Chondrocyte (in vitro differentiated cells): ENCODE data around the gene HECW1. TPM values are rescaled to one million over a fixed set of nuclear protein-coding genes. Genes with fewer than 3 reads are reported as not detected.

ENCODE experiments used
- DNase-seq: peaks from one replicate; pipeline ENCODE4 v3.0.0; 2021; ENCODE audit warnings: mixed read lengths, low spot score
- H3K27ac Mint-ChIP-seq: one replicate; pipeline ENCODE4 v1.8.0; 2021; ENCODE audit warnings: mild to moderate bottlenecking, moderate library complexity, mixed read lengths; ENCODE audit not compliant: unreplicated experiment
- H3K27me3 Mint-ChIP-seq: 2 replicates; pipeline ENCODE4 v1.8.0; 2021; ENCODE audit warnings: low read depth, mixed read lengths
- H3K36me3 Mint-ChIP-seq: 2 replicates; pipeline ENCODE4 v1.8.0; 2021; ENCODE audit warnings: low read depth, mixed read lengths
- H3K4me1 Mint-ChIP-seq: 2 replicates; pipeline ENCODE4 v1.8.0; 2021; ENCODE audit warnings: low read depth, mild to moderate bottlenecking, mixed read lengths
- H3K4me3 Mint-ChIP-seq: one replicate; pipeline ENCODE4 v1.8.0; 2021; ENCODE audit warnings: mild to moderate bottlenecking, moderate library complexity, mixed read lengths; ENCODE audit not compliant: unreplicated experiment
- H3K9me3 Mint-ChIP-seq: 2 replicates; pipeline ENCODE4 v1.8.0; 2021; ENCODE audit warnings: low read depth, mixed read lengths
- CTCF ChIP-seq: fragments of 200-600 bp; sonication (generic); IDR thresholded peaks from 2 replicates; pipeline ENCODE4 v1.5.0; 2021; ENCODE audit warnings: antibody characterized with exemption, mild to moderate bottlenecking, moderate library complexity
- total RNA-seq: library from RNA; stranded (reverse); gene quantifications from 3 replicates; pipeline ENCODE4 v1.2.1, GENCODE V29; 2021

HECW1 gene
- total RNA-seq, 1 donor from 2014 or later: 1.9 TPM

GRCh38 chr7:43278088-43278644 lies 165.7 kb downstream of the HECW1 start:
- H3K36me3 Mint-ChIP-seq: no peaks in the 10 kb centered on the region
- DNase-seq: no peak
- H3K4me1 Mint-ChIP-seq: peaks cover 11% of the 10 kb centered on the region
- TF ChIP-seq CTCF: no peak
- peaks cover 24% of the 10 kb centered on the region for H3K27me3 Mint-ChIP-seq
- H3K9me3 Mint-ChIP-seq: no peaks in the 10 kb centered on the region
- no peak overlapping the region for H3K4me3 Mint-ChIP-seq
- H3K27ac Mint-ChIP-seq: no peak overlapping the region

- TF ChIP-seq CTCF: no peak
- peaks cover 24% of the 10 kb centered on the region for H3K27me3 Mint-ChIP-seq
- peaks cover 6% of the 10 kb centered on the region for H3K9me3 Mint-ChIP-seq
- peaks cover 1% of the 10 kb centered on the region for H3K36me3 Mint-ChIP-seq
- no peak overlapping the region for H3K27ac Mint-ChIP-seq
- DNase-seq: no peak
- peaks cover 6% of the 10 kb centered on the region for H3K4me1 Mint-ChIP-seq
- H3K4me3 Mint-ChIP-seq: no peak overlapping the region
Measured at GRCh38 chr7:43281268-43281667, 168.8 kb downstream of the HECW1 start.

- H3K4me3 Mint-ChIP-seq: no peak overlapping the region
- peaks cover 19% of the 10 kb centered on the region for H3K27me3 Mint-ChIP-seq
- no peak for DNase-seq
- peaks cover 14% of the 10 kb centered on the region for H3K9me3 Mint-ChIP-seq
- no peaks in the 10 kb centered on the region for H3K4me1 Mint-ChIP-seq
- peaks cover 4% of the 10 kb centered on the region for H3K36me3 Mint-ChIP-seq
- no peak for TF ChIP-seq CTCF
- no peak overlapping the region for H3K27ac Mint-ChIP-seq
Measured at GRCh38 chr7:43283706-43284105, 171.3 kb downstream of the HECW1 start.

GRCh38 chr7:43289826-43290225 lies 177.4 kb downstream of the HECW1 start:
- no peak for DNase-seq
- peaks cover 7% of the 10 kb centered on the region for H3K4me1 Mint-ChIP-seq
- H3K27ac Mint-ChIP-seq: no peak overlapping the region
- no peak overlapping the region for H3K4me3 Mint-ChIP-seq
- H3K9me3 Mint-ChIP-seq: peaks cover 21% of the 10 kb centered on the region
- TF ChIP-seq CTCF: no peak
- H3K36me3 Mint-ChIP-seq: peaks cover 4% of the 10 kb centered on the region
- peaks cover 2% of the 10 kb centered on the region for H3K27me3 Mint-ChIP-seq

GRCh38 chr7:43290978-43291377 lies 178.5 kb downstream of the HECW1 start:
- no peak for TF ChIP-seq CTCF
- H3K27ac Mint-ChIP-seq: no peak overlapping the region

More at GRCh38 chr7:43290978-43291377, 178.5 kb downstream of the HECW1 start:
- Mint-ChIP-seq H3K27me3 (peaks cover 2% of the 10 kb centered on the region), H3K9me3 (peaks cover 18% of the 10 kb centered on the region), H3K4me1 (peaks cover 7% of the 10 kb centered on the region), H3K36me3 (peaks cover 4% of the 10 kb centered on the region), H3K4me3 (no peak overlapping the region)
- no peak for DNase-seq
